ENCODE data around the gene RALGAPB.

- TF ChIP-seq CTCF (IDR thresholded peaks at IDR 0.05; ENCODE audit: low read length) (no peak), EZH2 (optimal IDR thresholded peaks at IDR 0.05; ENCODE audit: low read depth, low read length) (no peak)
Observed at GRCh38 chr20:38559764-38560163, 87.1 kb downstream of the RALGAPB start.

Measured in MM.1S (cell line).